GM19438 (cell line): ENCODE measurements around the gene EIF1AD.
"Not testable (repeated sequence)": the region's sequence is repeated elsewhere in the genome, so short reads cannot be mapped to it uniquely, and the experiment has no call there.

Experiments used
- ATAC-seq: cut with Tn5 transposase; IDR thresholded peaks from one replicate; pipeline ENCODE4 v1.9.1; 2021; ENCODE audit warnings: low read depth; ENCODE audit not compliant: unreplicated experiment

The EIF1AD gene

GRCh38 chr11:66022401-66023185, 20.6 kb upstream of the EIF1AD start:
- ATAC-seq: no peak

GRCh38 chr11:66020618-66021357, 18.8 kb upstream of the EIF1AD start:
- ATAC-seq: no peak

- ATAC-seq: no peak
Observed at GRCh38 chr11:66020212-66020611, 18.3 kb upstream of the EIF1AD start.

- no peak for ATAC-seq
Observed at GRCh38 chr11:66017321-66017720, 15.4 kb upstream of the EIF1AD start.

GRCh38 chr11:66016793-66017177, 14.8 kb upstream of the EIF1AD start:
- ATAC-seq: no peak

GRCh38 chr11:66015936-66016792, 14.2 kb upstream of the EIF1AD start:
- no peak for ATAC-seq

GRCh38 chr11:66015454-66015881, 13.5 kb upstream of the EIF1AD start:
- no peak for ATAC-seq

- ATAC-seq: no peak
Observed at GRCh38 chr11:66014804-66015453, 13.0 kb upstream of the EIF1AD start.

GRCh38 chr11:66013762-66014100, 11.8 kb upstream of the EIF1AD start:
- no peak for ATAC-seq

- no peak for ATAC-seq
Observed at GRCh38 chr11:66012946-66013761, 11.2 kb upstream of the EIF1AD start.

- no peak for ATAC-seq
Observed at GRCh38 chr11:66012371-66012945, 10.5 kb upstream of the EIF1AD start.

- no peak for ATAC-seq
Observed at GRCh38 chr11:66011785-66012303, 9.9 kb upstream of the EIF1AD start, which contains the start of gene CST6. Gene CST6, plus strand, starts transcription at chr11:66012008. Its CDS starts 37 bp downstream, at chr11:66012045.

- no peak for ATAC-seq
Observed at GRCh38 chr11:66011239-66011784, 9.4 kb upstream of the EIF1AD start.

GRCh38 chr11:66010036-66010435, 8.1 kb upstream of the EIF1AD start:
- not testable (repeated sequence) for ATAC-seq

GRCh38 chr11:66008468-66009101, 6.6 kb upstream of the EIF1AD start:
- no peak for ATAC-seq

- ATAC-seq: no peak
Observed at GRCh38 chr11:66008095-66008467, 6.1 kb upstream of the EIF1AD start.

GRCh38 chr11:66007201-66007634, 5.3 kb upstream of the EIF1AD start:
- ATAC-seq: no peak

- ATAC-seq: no peak
Observed at GRCh38 chr11:66006891-66007176, 4.9 kb upstream of the EIF1AD start.
